HEK293T (cell line): ENCODE results near the gene JCAD.

Experiments
- ARNT ChIP-seq: fragments of 450-650 bp; IDR thresholded peaks from 2 replicates; pipeline ENCODE4 v1.6.1; 2017; ENCODE audit warnings: mild to moderate bottlenecking
- ELF4 ChIP-seq: fragments of 450-650 bp; IDR thresholded peaks from 2 replicates; pipeline ENCODE4 v1.6.1; 2017; ENCODE audit warnings: antibody characterized with exemption
- FOXM1 ChIP-seq: fragments of 450-650 bp; IDR thresholded peaks from 2 replicates; pipeline ENCODE4 v1.6.1; 2017; ENCODE audit warnings: mild to moderate bottlenecking, borderline replicate concordance
- L3MBTL2 ChIP-seq: fragments of 450-650 bp; conservative IDR thresholded peaks from 2 replicates; pipeline ENCODE4 v1.6.1; 2016; ENCODE audit warnings: mild to moderate bottlenecking
- NFRKB ChIP-seq: fragments of 450-650 bp; IDR thresholded peaks from 2 replicates; pipeline ENCODE4 v1.6.1; 2016; ENCODE audit warnings: mild to moderate bottlenecking, moderate library complexity
- SUZ12 ChIP-seq: fragments of 450-650 bp; IDR thresholded peaks from 2 replicates; pipeline ENCODE4 v1.6.1; 2016; ENCODE audit warnings: mild to moderate bottlenecking
- TARDBP ChIP-seq: fragments of 450-650 bp; IDR thresholded peaks from 2 replicates; pipeline ENCODE4 v1.6.1; 2016
- ZNF384 ChIP-seq: fragments of 450-650 bp; IDR thresholded peaks from 2 replicates; pipeline ENCODE4 v1.6.1; 2016
- TF ChIP-seq, protein P1 (sequence below): fragments of 450-650 bp; IDR thresholded peaks from 2 replicates; pipeline ENCODE4 v1.6.1; 2016

DNA sequence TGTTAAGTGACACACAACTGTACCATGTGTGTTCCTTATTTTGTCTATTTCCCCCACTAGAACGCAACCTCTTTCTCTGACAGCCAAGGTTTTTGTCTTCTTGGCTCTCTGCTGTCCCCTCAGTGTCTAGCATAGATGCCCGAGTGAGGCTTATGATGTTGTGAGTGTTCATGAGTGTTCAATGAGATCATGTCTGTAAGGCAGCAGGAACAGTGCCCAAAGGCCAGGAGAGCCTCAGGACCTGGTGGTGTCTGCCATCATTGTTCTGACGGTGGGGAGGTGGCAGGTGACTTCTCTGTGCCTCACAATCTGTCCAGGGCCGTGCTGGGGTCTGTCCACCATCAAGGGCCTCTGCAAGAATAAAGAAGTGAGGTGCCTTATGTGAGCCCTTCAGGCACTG is 66.5 kb downstream of the JCAD start:
- no peak for TF ChIP-seq L3MBTL2
- TF ChIP-seq NFRKB, result no peak
- no peak for TF ChIP-seq FOXM1
- no peak for TF ChIP-seq ARNT
- TF ChIP-seq SUZ12, result no peak
- TF ChIP-seq TARDBP, result no peak
- TF ChIP-seq ZNF384, result no peak
- TF ChIP-seq ELF4, result no peak
- TF ChIP-seq, protein P1, sequence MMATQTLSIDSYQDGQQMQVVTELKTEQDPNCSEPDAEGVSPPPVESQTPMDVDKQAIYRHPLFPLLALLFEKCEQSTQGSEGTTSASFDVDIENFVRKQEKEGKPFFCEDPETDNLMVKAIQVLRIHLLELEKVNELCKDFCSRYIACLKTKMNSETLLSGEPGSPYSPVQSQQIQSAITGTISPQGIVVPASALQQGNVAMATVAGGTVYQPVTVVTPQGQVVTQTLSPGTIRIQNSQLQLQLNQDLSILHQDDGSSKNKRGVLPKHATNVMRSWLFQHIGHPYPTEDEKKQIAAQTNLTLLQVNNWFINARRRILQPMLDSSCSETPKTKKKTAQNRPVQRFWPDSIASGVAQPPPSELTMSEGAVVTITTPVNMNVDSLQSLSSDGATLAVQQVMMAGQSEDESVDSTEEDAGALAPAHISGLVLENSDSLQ, result no peak
